H9 (cell line): ENCODE measurements around the gene PDCD1. TPM values are rescaled to one million over a fixed set of nuclear protein-coding genes. Genes with fewer than 3 reads are reported as not detected.

Experiments used
- DNase-seq: peaks from one replicate; pipeline ENCODE4 v3.0.0-alpha.2; 2017
- H2AFZ ChIP-seq: one replicate; pipeline ENCODE4 v1.6.1; 2013; ENCODE audit warnings: mild to moderate bottlenecking, low read length, control low read depth, moderate library complexity
- H2AK5ac ChIP-seq: 2 replicates; pipeline ENCODE4 v1.6.1; 2013; ENCODE audit warnings: low read length, control low read depth, mixed read lengths; ENCODE audit not compliant: insufficient read length
- H2BK120ac ChIP-seq: one replicate; pipeline ENCODE4 v1.6.1; 2013; ENCODE audit warnings: low read depth, mild to moderate bottlenecking, low read length, control low read depth, inconsistent platforms; ENCODE audit not compliant: poor library complexity, severe bottlenecking
- H2BK12ac ChIP-seq: 2 replicates; pipeline ENCODE4 v1.6.1; 2013; ENCODE audit warnings: low read length, control low read depth, mixed read lengths, low read depth; ENCODE audit not compliant: insufficient read length
- H2BK15ac ChIP-seq: 2 replicates; pipeline ENCODE4 v1.6.1; 2013; ENCODE audit warnings: low read depth, low read length, control low read depth
- H2BK20ac ChIP-seq: one replicate; pipeline ENCODE4 v1.6.1; 2013; ENCODE audit warnings: low read depth, mild to moderate bottlenecking, low read length, control low read depth, inconsistent platforms; ENCODE audit not compliant: poor library complexity, severe bottlenecking
- H2BK5ac ChIP-seq: 2 replicates; pipeline ENCODE4 v1.6.1; 2013; ENCODE audit warnings: low read length, control low read depth, mixed read lengths; ENCODE audit not compliant: insufficient read length
- H3K14ac ChIP-seq: 2 replicates; pipeline ENCODE4 v1.6.1; 2013; ENCODE audit warnings: low read length, control low read depth; ENCODE audit not compliant: insufficient read depth
- H3K18ac ChIP-seq: 2 replicates; pipeline ENCODE4 v1.6.1; 2013; ENCODE audit warnings: low read depth, mild to moderate bottlenecking, mixed read lengths, low read length, control low read depth; ENCODE audit not compliant: insufficient read length
- H3K23ac ChIP-seq: 2 replicates; pipeline ENCODE4 v1.6.1; 2013; ENCODE audit warnings: low read length, control low read depth, mixed read lengths, low read depth; ENCODE audit not compliant: insufficient read length
- H3K23me2 ChIP-seq: 2 replicates; pipeline ENCODE4 v1.6.1; 2013; ENCODE audit warnings: low read depth, mild to moderate bottlenecking, mixed read lengths, low read length, control low read depth; ENCODE audit not compliant: insufficient read length, poor library complexity, severe bottlenecking
- H3K27ac ChIP-seq: 2 replicates; pipeline ENCODE4 v1.5.1; 2013; ENCODE audit warnings: low read length, control low read depth, mixed read lengths, low read depth; ENCODE audit not compliant: insufficient read length
- H3K27me3 ChIP-seq: 2 replicates; pipeline ENCODE4 v1.6.1; 2013; ENCODE audit warnings: low read length, control low read depth, inconsistent platforms; ENCODE audit not compliant: insufficient read depth
- H3K4ac ChIP-seq: 2 replicates; pipeline ENCODE4 v1.6.1; 2013; ENCODE audit warnings: low read depth, mild to moderate bottlenecking, control low read depth, inconsistent platforms, low read length, moderate library complexity
- H3K4me1 ChIP-seq: 2 replicates; pipeline ENCODE4 v1.6.1; 2013; ENCODE audit warnings: low read length, control low read depth, inconsistent platforms; ENCODE audit not compliant: insufficient read depth
- H3K4me2 ChIP-seq: 2 replicates; pipeline ENCODE4 v1.6.1; 2013; ENCODE audit warnings: low read length, control low read depth, mixed read lengths; ENCODE audit not compliant: insufficient read length, insufficient read depth
- H3K56ac ChIP-seq: 2 replicates; pipeline ENCODE4 v1.6.1; 2013; ENCODE audit warnings: low read depth, mild to moderate bottlenecking, mixed read lengths, low read length, control low read depth; ENCODE audit not compliant: insufficient read length
- H3K79me1 ChIP-seq: 2 replicates; pipeline ENCODE4 v1.6.1; 2013; ENCODE audit warnings: low read depth, mild to moderate bottlenecking, moderate library complexity, low read length, control low read depth, inconsistent platforms; ENCODE audit not compliant: insufficient read depth, poor library complexity, severe bottlenecking
- H3K79me2 ChIP-seq: 2 replicates; pipeline ENCODE4 v1.6.1; 2013; ENCODE audit warnings: low read length, control low read depth, inconsistent platforms; ENCODE audit not compliant: insufficient read depth
- H3K9ac ChIP-seq: 2 replicates; pipeline ENCODE4 v1.6.1; 2013; ENCODE audit warnings: low read length, control low read depth, mixed read lengths; ENCODE audit not compliant: insufficient read length; ENCODE audit errors: extremely low read depth
- H3K9me3 ChIP-seq: one replicate; pipeline ENCODE4 v1.6.1; 2013; ENCODE audit warnings: low read depth, low read length, inconsistent platforms; ENCODE audit not compliant: control insufficient read depth
- H3T11ph ChIP-seq: one replicate; pipeline ENCODE4 v1.6.1; 2013; ENCODE audit warnings: mild to moderate bottlenecking, low read length, control low read depth, inconsistent platforms
- H4K20me1 ChIP-seq: one replicate; pipeline ENCODE4 v1.6.1; 2013; ENCODE audit not compliant: control insufficient read depth, insufficient read length, insufficient read depth
- H4K5ac ChIP-seq: 2 replicates; pipeline ENCODE4 v1.6.1; 2013; ENCODE audit warnings: low read depth, mild to moderate bottlenecking, mixed read lengths, low read length, control low read depth; ENCODE audit not compliant: insufficient read length
- H4K8ac ChIP-seq: replicated peaks from 2 replicates; pipeline ENCODE4 v1.6.1; 2013; ENCODE audit warnings: low read length, control low read depth, mixed read lengths, low read depth; ENCODE audit not compliant: insufficient read length
- H4K91ac ChIP-seq: 2 replicates; pipeline ENCODE4 v1.6.1; 2013; ENCODE audit warnings: low read depth, mild to moderate bottlenecking, moderate library complexity, mixed read lengths, low read length, control low read depth; ENCODE audit not compliant: insufficient read length
- H3K27ac Mint-ChIP-seq, 3 experiments: 2 replicates in 2 of 3; 3 replicates in 1 of 3; pipeline ENCODE4 v1.8.0; 2020 to 2021; ENCODE audit warnings: mixed read lengths in 3 of 3, mild to moderate bottlenecking in 1 of 3, moderate library complexity in 1 of 3
- H3K27me3 Mint-ChIP-seq: 2 replicates; pipeline ENCODE4 v1.8.0; 2021; ENCODE audit warnings: low read depth, mild to moderate bottlenecking, moderate library complexity, mixed read lengths
- H3K36me3 Mint-ChIP-seq, 3 experiments: 2 replicates in 2 of 3; 3 replicates in 1 of 3; pipeline ENCODE4 v1.8.0; 2020 to 2021; ENCODE audit warnings: low read depth in 3 of 3, mixed read lengths in 3 of 3; ENCODE audit not compliant: insufficient read depth in 1 of 3
- H3K4me1 Mint-ChIP-seq, 2 experiments: 2 replicates each; pipeline ENCODE4 v1.8.0; 2020; ENCODE audit warnings: mixed read lengths in 2 of 2
- H3K4me3 Mint-ChIP-seq, 2 experiments: 2 replicates in 1 of 2; 3 replicates in 1 of 2; pipeline ENCODE4 v1.8.0; 2020 to 2021; ENCODE audit warnings: mild to moderate bottlenecking in 2 of 2, mixed read lengths in 2 of 2, moderate library complexity in 1 of 2
- H3K9me3 Mint-ChIP-seq, 2 experiments: 2 replicates in 1 of 2; 3 replicates in 1 of 2; pipeline ENCODE4 v1.8.0; 2020; ENCODE audit warnings: mild to moderate bottlenecking in 2 of 2, mixed read lengths in 2 of 2, moderate library complexity in 1 of 2
- CTCF ChIP-seq: fragments of 200-600 bp; sonication (generic); conservative IDR thresholded peaks from 3 replicates; pipeline ENCODE4 v1.8.0; 2021; ENCODE audit warnings: antibody characterized with exemption, mild to moderate bottlenecking
- WGBS: extraction: QIAGEN DNeasy Blood & Tissue Kit; methylation state at CpG from one replicate; pipeline ENCODE4 v1.1.7; 2013; ENCODE audit warnings: missing lambda C conversion rate, low lambda C conversion rate, mixed read lengths; ENCODE audit not compliant: insufficient read length; ENCODE audit errors: extremely low coverage; 5-methylcytosine and 5-hydroxymethylcytosine counted together
- total RNA-seq: library from RNA; stranded (reverse); gene quantifications from 2 replicates; pipeline ENCODE4 v1.2.1, GENCODE V29; 2021

The PDCD1 gene
- total RNA-seq, 1 experiment from 2014 or later, result 1.6 TPM

- no peak overlapping the region for H3K56ac ChIP-seq
- H3K4me2 ChIP-seq, result no peak overlapping the region
- no peaks in the 10 kb centered on the region for H3K23me2 ChIP-seq
- no peak overlapping the region for H3T11ph ChIP-seq
- Mint-ChIP-seq H3K9me3 (no peaks in the 10 kb centered on the region; a peak in 2 of 5 replicates), H3K27me3 (no peaks in the 10 kb centered on the region; the same call in 1 of the 2 replicates), H3K27ac (peak overlapping the region in 1 of 3 experiments; percentile 13; a peak in 1 of 7 replicates), H3K36me3 (no peaks in the 10 kb centered on the region; a peak in 1 of 7 replicates), H3K4me3 (0 out of 5 replicates have a peak overlapping the region, but pooled peaks of 1 of the 2 experiments have one; percentile 26), H3K4me1 (peaks cover 9 to 18% of the 10 kb centered on the region in 2 experiments)
- H3K14ac ChIP-seq, result no peak overlapping the region; the same call in 1 of the 2 replicates
- no peaks in the 10 kb centered on the region for H3K79me1 ChIP-seq
- no peak overlapping the region for H2BK120ac ChIP-seq
- H3K23ac ChIP-seq, result no peak overlapping the region
- no peak overlapping the region for H2BK15ac ChIP-seq
- H3K9me3 ChIP-seq, result no peaks in the 10 kb centered on the region
- H3K27me3 ChIP-seq, result no peaks in the 10 kb centered on the region
- H4K20me1 ChIP-seq, result no peaks in the 10 kb centered on the region
- no peak overlapping the region for H2AK5ac ChIP-seq
- H3K4me1 ChIP-seq, result no peaks in the 10 kb centered on the region
- no peaks in the 10 kb centered on the region for H3K79me2 ChIP-seq
- H4K5ac ChIP-seq, result no peak overlapping the region
- no peak overlapping the region for H3K4ac ChIP-seq
- H4K8ac ChIP-seq, result no peak overlapping the region
- no peak overlapping the region for H2BK5ac ChIP-seq
- no peak overlapping the region for H3K18ac ChIP-seq
- H2BK20ac ChIP-seq, result no peak overlapping the region
- no peak overlapping the region for H3K9ac ChIP-seq
- H2AFZ ChIP-seq, result no peak overlapping the region
- DNase-seq, result peak; percentile 37
- H2BK12ac ChIP-seq, result no peak overlapping the region
- no peak overlapping the region for H3K27ac ChIP-seq
- H4K91ac ChIP-seq, result no peak overlapping the region
- no peak for TF ChIP-seq CTCF
- WGBS, result no CpG with 5 or more reads among the region's 16 CpGs
These were observed 41.4 kb downstream of the PDCD1 start for GRCh38 chr2:241817126-241817820.
